Spleen (tissue), 11 donors: ENCODE data around the gene HAVCR1. TPM values are rescaled to one million over a fixed set of nuclear protein-coding genes. Genes with fewer than 3 reads are reported as not detected.

Experiments used
- DNase-seq: peaks from one replicate; pipeline ENCODE4 v3.0.0-alpha.2; 2020
- H3K27ac ChIP-seq, 8 donors: fragments of 200-600 bp; sonication (generic) in 7 of 8; 1 replicate in 4 of 8; 2 replicates in 4 of 8; pipeline versions ENCODE4 v1.5.0 to v1.8.0; 2016 to 2021; ENCODE audit warnings: inconsistent platforms in 4 of 8, mild to moderate bottlenecking in 4 of 8, moderate library complexity in 1 of 8
- H3K27me3 ChIP-seq, 7 donors: fragments of 200-600 bp; sonication (generic) in 6 of 7; replicated peaks in 1 of 7; 1 replicate in 4 of 7; 2 replicates in 3 of 7; pipeline versions ENCODE4 v1.5.0 to v1.8.0; 2016 to 2021; ENCODE audit warnings: inconsistent platforms in 3 of 7, mild to moderate bottlenecking in 1 of 7
- H3K36me3 ChIP-seq, 6 donors: fragments of 200-600 bp; sonication (generic) in 5 of 6; 1 replicate in 4 of 6; 2 replicates in 2 of 6; pipeline versions ENCODE4 v1.5.0 to v1.8.0; 2016 to 2021; ENCODE audit warnings: inconsistent platforms in 2 of 6
- H3K4me1 ChIP-seq, 6 donors: fragments of 200-600 bp; sonication (generic) in 5 of 6; 1 replicate in 3 of 6; 2 replicates in 3 of 6; pipeline versions ENCODE4 v1.5.0 to v1.8.0; 2016 to 2021; ENCODE audit warnings: inconsistent platforms in 3 of 6
- H3K4me3 ChIP-seq, 8 donors: fragments of 200-600 bp; sonication (generic) in 7 of 8; 1 replicate in 4 of 8; 2 replicates in 4 of 8; pipeline versions ENCODE4 v1.5.0 to v1.8.0; 2016 to 2021; ENCODE audit warnings: inconsistent platforms in 4 of 8, mild to moderate bottlenecking in 4 of 8, moderate library complexity in 2 of 8
- H3K9me3 ChIP-seq, 8 donors: fragments of 200-600 bp; sonication (generic) in 7 of 8; 1 replicate in 4 of 8; 2 replicates in 4 of 8; pipeline versions ENCODE4 v1.5.0 to v1.8.0; 2016 to 2021; ENCODE audit warnings: inconsistent platforms in 4 of 8
- POLR2A ChIP-seq, 3 donors: fragments of 450-650 bp; IDR thresholded peaks; one replicate each; pipeline ENCODE4 v1.5.1; 2017; ENCODE audit warnings: antibody characterized with exemption in 3 of 3, mild to moderate bottlenecking in 1 of 3
- POLR2AphosphoS5 ChIP-seq, 3 donors: sonication (generic); formaldehyde crosslinking; IDR thresholded peaks; one replicate each; pipeline ENCODE4 v1.5.1; 2017; ENCODE audit warnings: antibody characterized with exemption in 3 of 3
- intact Hi-C: fragments of 100-400 bp; cut with DNase I; formaldehyde crosslinking; loops from one replicate; pipeline ENCODE4 v1.15.0; 2023; ENCODE audit warnings: low total_unique reads
- polyA plus RNA-seq, 3 donors: library from polyadenylated mRNA; stranded (reverse); fragments of 200-250 nt; gene quantifications; one replicate each; pipeline ENCODE4 v1.2.1, GENCODE V29; 2013
- total RNA-seq, 7 donors: library from RNA; depleted of rRNA in 3 of 7; stranded (reverse); fragments of >200 nt in 3 of 7; fragmentation: NEBNext Ultra II Directional in 4 of 7; extraction: Animal tissue kit (Norgen Biotek cat#: 25700) in 4 of 7; gene quantifications; one replicate each; pipeline versions ENCODE4 v1.1.0 to v1.2.1, GENCODE V29; 2016 to 2021
- TF ChIP-seq, protein P1 (sequence below), 11 experiments: fragments of 200-600 bp in 7 of 11; fragments of 450-650 bp in 4 of 11; sonication (generic) in 4 of 11; IDR thresholded peaks in 8 of 11; conservative IDR thresholded peaks in 3 of 11; 1 replicate in 7 of 11; 2 replicates in 4 of 11; pipeline versions ENCODE4 v1.4.0 to v1.8.0; 2016 to 2021; ENCODE audit warnings: antibody characterized with exemption in 11 of 11, inconsistent platforms in 4 of 11, mild to moderate bottlenecking in 1 of 11
- donor health status: healthy with polysubstance abuse.
- donor health status: DM: no; HTN: no; CAD: no; lungs with moderate emphysema.
- donor health status: DM: no; HTN: no; CAD: no.
- donor health status: Bipolar disorder and iron deficiency.
- donor health status: healthy.
- donor health status: DM: no; HTN: no; CAD: no.
- donor health status: DM: yes; HTN: yes; CAD: no.

Gene HAVCR1
- total and polyA plus RNA-seq, 10 donors: 0.52 to 1.5 (median 1.0) TPM; not detected in 6

DNA sequence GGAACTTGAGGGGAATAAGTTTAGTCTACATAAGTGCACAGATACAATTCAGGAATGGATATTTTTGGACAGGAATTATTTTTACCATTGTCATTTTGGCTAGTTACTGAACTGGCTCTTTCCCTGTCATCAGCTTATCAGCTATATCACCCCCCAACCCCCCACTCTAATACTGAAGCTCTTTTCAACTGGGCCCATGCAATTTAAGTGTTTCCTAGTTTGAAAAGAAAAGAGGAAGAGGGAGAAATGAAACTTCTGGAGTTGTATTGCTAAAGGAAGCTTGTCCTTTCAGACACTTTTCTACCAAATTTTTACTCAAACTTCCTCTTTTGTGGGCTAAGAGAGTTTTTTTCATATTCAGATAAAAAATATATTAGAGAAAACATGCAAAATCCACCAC is 77.4 kb downstream of the HAVCR1 start:
- no peak overlapping the region for H3K4me3 ChIP-seq
- TF ChIP-seq, protein P1, sequence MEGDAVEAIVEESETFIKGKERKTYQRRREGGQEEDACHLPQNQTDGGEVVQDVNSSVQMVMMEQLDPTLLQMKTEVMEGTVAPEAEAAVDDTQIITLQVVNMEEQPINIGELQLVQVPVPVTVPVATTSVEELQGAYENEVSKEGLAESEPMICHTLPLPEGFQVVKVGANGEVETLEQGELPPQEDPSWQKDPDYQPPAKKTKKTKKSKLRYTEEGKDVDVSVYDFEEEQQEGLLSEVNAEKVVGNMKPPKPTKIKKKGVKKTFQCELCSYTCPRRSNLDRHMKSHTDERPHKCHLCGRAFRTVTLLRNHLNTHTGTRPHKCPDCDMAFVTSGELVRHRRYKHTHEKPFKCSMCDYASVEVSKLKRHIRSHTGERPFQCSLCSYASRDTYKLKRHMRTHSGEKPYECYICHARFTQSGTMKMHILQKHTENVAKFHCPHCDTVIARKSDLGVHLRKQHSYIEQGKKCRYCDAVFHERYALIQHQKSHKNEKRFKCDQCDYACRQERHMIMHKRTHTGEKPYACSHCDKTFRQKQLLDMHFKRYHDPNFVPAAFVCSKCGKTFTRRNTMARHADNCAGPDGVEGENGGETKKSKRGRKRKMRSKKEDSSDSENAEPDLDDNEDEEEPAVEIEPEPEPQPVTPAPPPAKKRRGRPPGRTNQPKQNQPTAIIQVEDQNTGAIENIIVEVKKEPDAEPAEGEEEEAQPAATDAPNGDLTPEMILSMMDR (IDR thresholded peaks at IDR 0.05 in 8 of 11, conservative IDR thresholded peaks at IDR 0.05 in 3 of 11): no peak
- TF ChIP-seq POLR2AphosphoS5 (IDR thresholded peaks at IDR 0.05) (no peak), POLR2A (IDR thresholded peaks at IDR 0.05) (no peak)
- H3K36me3 ChIP-seq: no peaks in the 10 kb centered on the region
- no peak for DNase-seq
- intact Hi-C loops: no loop called here
- peaks cover 0 to 12% (median 0%) of the 10 kb centered on the region in 6 donors for H3K4me1 ChIP-seq
- no peaks in the 10 kb centered on the region for H3K9me3 ChIP-seq
- no peak overlapping the region for H3K27ac ChIP-seq
- H3K27me3 ChIP-seq: peaks cover 0 to 12% (median 0%) of the 10 kb centered on the region in 7 donors

Other genes with a start within 250 kb of the HAVCR1 start
- not detected for gene PPP1R2B, start 208.8 kb downstream of the HAVCR1 start, total RNA-seq
- under 1 TPM in 2 of 3 donors, not detected in 1; 0.03 to 0.04 TPM for gene PPP1R2B, start 208.8 kb downstream of the HAVCR1 start, polyA plus RNA-seq
- gene TIMD4, start 95.9 kb downstream of the HAVCR1 start, total RNA-seq: 10 to 100 TPM in 4 of 7 donors, 1 to 10 TPM in 3; 4.4 to 18.2 (median 12.6) TPM
- 10 to 100 TPM in 1 of 3 donors, 1 to 10 TPM in 2; 2.2 to 11.5 (median 3.4) TPM for gene TIMD4, start 95.9 kb downstream of the HAVCR1 start, polyA plus RNA-seq
- gene HAVCR2, start 49.9 kb upstream of the HAVCR1 start, total RNA-seq: 10 to 100 TPM; 17.2 to 37.8 (median 35.7) TPM
- 10 to 100 TPM in 2 of 3 donors, 1 to 10 TPM in 1; 7.8 to 11.5 (median 10.6) TPM for gene HAVCR2, start 49.9 kb upstream of the HAVCR1 start, polyA plus RNA-seq
- 10 to 100 TPM in 6 of 7 donors, 1 to 10 TPM in 1; 9.5 to 15.9 (median 14.6) TPM for gene MED7, start 83.7 kb upstream of the HAVCR1 start, total RNA-seq
- 10 to 100 TPM; 22.8 to 27.0 (median 23.5) TPM for gene MED7, start 83.7 kb upstream of the HAVCR1 start, polyA plus RNA-seq
- gene GARIN3, start 107.1 kb upstream of the HAVCR1 start, total RNA-seq: not detected
- not detected for gene GARIN3, start 107.1 kb upstream of the HAVCR1 start, polyA plus RNA-seq
- 10 to 100 TPM; 34.1 to 81.1 (median 45.6) TPM for gene ITK, start 121.7 kb upstream of the HAVCR1 start, total RNA-seq
- gene ITK, start 121.7 kb upstream of the HAVCR1 start, polyA plus RNA-seq: 10 to 100 TPM in 1 of 3 donors, 1 to 10 TPM in 2; 5.6 to 12.1 (median 8.0) TPM
- 100 to 1,000 TPM; 123 to 232 (median 198) TPM for gene CYFIP2, start 207.0 kb upstream of the HAVCR1 start, total RNA-seq
- 10 to 100 TPM; 74.8 to 83.4 (median 75.1) TPM for gene CYFIP2, start 207.0 kb upstream of the HAVCR1 start, polyA plus RNA-seq